ENCODE data around the gene WDR35. TPM values are rescaled to one million over a fixed set of nuclear protein-coding genes. Genes with fewer than 3 reads are reported as not detected.

Gene WDR35
- total and polyA plus RNA-seq, 2 donors (not counting 3 experiments of a cell fraction or from before 2014, with no cell fraction given) = 3.6 to 8.0 TPM

DNA sequence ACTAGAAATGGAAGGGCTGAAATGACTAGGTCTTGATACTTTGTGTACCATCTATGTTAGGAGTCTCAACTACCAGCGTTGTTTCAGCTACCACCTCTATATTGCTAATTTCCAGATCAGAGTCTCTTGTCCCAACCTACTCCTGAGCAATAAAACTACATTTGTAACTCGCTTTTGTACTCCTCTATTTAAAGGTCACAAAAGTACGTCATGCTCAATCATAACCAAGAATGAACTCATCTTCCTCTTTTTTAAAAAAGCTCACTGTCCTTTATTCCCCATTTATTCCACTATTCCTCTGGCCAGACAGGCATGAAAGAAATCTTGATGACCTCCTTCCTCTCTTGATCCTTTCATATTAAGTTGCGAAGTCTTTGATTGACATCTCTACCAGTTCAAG is 33.8 kb upstream of the WDR35 start:
- no peaks in the 10 kb centered on the region for H3K27me3 ChIP-seq (ENCODE audit: control insufficient read depth in 2 of 2, insufficient read depth in 2 of 2, low read length in 2 of 2)
- DNase-seq (ENCODE audit: low read depth, low spot score) (no peak), FAIRE-seq (no peak)
- H3K79me2 ChIP-seq (ENCODE audit: control insufficient read depth, insufficient read depth, low read length) = no peaks in the 10 kb centered on the region
- ChIA-PET POLR2A (no interaction called here), CTCF (interaction anchor here (1.4 to 2.5 kb wide), 3 partner anchors 8 to 68 kb away, joined by 4 to 13 read pairs (median 4); partner anchors contain the start of gene LAPTM4A)
- peaks cover 21% of the 10 kb centered on the region for H3K4me1 ChIP-seq (ENCODE audit: control insufficient read depth, extremely low read depth, insufficient read depth, low read length)
- TF ChIP-seq MYC (IDR thresholded peaks at IDR 0.05; ENCODE audit: low read depth, low read length) = no peak
- TF ChIP-seq, protein P1, sequence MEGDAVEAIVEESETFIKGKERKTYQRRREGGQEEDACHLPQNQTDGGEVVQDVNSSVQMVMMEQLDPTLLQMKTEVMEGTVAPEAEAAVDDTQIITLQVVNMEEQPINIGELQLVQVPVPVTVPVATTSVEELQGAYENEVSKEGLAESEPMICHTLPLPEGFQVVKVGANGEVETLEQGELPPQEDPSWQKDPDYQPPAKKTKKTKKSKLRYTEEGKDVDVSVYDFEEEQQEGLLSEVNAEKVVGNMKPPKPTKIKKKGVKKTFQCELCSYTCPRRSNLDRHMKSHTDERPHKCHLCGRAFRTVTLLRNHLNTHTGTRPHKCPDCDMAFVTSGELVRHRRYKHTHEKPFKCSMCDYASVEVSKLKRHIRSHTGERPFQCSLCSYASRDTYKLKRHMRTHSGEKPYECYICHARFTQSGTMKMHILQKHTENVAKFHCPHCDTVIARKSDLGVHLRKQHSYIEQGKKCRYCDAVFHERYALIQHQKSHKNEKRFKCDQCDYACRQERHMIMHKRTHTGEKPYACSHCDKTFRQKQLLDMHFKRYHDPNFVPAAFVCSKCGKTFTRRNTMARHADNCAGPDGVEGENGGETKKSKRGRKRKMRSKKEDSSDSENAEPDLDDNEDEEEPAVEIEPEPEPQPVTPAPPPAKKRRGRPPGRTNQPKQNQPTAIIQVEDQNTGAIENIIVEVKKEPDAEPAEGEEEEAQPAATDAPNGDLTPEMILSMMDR (IDR thresholded peaks at IDR 0.05; ENCODE audit: extremely low read depth in 1 of 2, insufficient read depth in 1 of 2, low read depth in 1 of 2, low read length in 2 of 2) = no peak
- TF ChIP-seq POLR2A (IDR thresholded peaks at IDR 0.05; ENCODE audit: low read depth, low read length) = no peak
- TF ChIP-seq, protein P2, sequence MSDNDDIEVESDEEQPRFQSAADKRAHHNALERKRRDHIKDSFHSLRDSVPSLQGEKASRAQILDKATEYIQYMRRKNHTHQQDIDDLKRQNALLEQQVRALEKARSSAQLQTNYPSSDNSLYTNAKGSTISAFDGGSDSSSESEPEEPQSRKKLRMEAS (IDR thresholded peaks at IDR 0.05; ENCODE audit: insufficient read depth, insufficient read length) = no peak
- TF ChIP-seq POLR2AphosphoS5 (IDR thresholded peaks at IDR 0.05; ENCODE audit: insufficient read depth, low read depth, low read length) = no peak
- no peak for TF ChIP-seq FOS (IDR thresholded peaks at IDR 0.05; ENCODE audit: borderline replicate concordance, insufficient read depth, low read length)
- no peak for TF ChIP-seq EZH2 (IDR thresholded peaks at IDR 0.05; ENCODE audit: borderline replicate concordance, low read depth, low read length, severe bottlenecking)
- no peak for TF ChIP-seq JUN (IDR thresholded peaks at IDR 0.05; ENCODE audit: borderline replicate concordance, insufficient read depth, insufficient read length, low read depth)
- no peak for TF ChIP-seq GATA2 (IDR thresholded peaks at IDR 0.05; ENCODE audit: insufficient read depth, insufficient read length, low read depth, low read length)
- H3K9me3 ChIP-seq (replicated peaks; ENCODE audit: control insufficient read depth, insufficient read depth, low read length) = no peaks in the 10 kb centered on the region
- no peak overlapping the region for H3K4me2 ChIP-seq (ENCODE audit: insufficient read depth, low read length)
- no TSS peak for BruUV-seq (replicated peaks)
- dilution Hi-C loops (cut with MboI; ENCODE audit: extremely low pct_ligation_motif_present, low sequenced_read_pairs) = no loop called here
- no peaks in the 10 kb centered on the region for H3K9me1 ChIP-seq (replicated peaks; ENCODE audit: control insufficient read depth, extremely low read depth, insufficient read depth, low read length)
- no peaks in the 10 kb centered on the region for H3K36me3 ChIP-seq (ENCODE audit: control insufficient read depth in 2 of 2, extremely low read depth in 1 of 2, insufficient read depth in 2 of 2, low read length in 2 of 2)
- no peak overlapping the region for H3K4me3 ChIP-seq (replicated peaks in 1 of 3; ENCODE audit: insufficient read depth in 1 of 3, low read depth in 1 of 3, low read length in 3 of 3)
- no peak overlapping the region for H2AFZ ChIP-seq (ENCODE audit: low read depth, low read length)
- no peak overlapping the region for H3K9ac ChIP-seq (replicated peaks; ENCODE audit: extremely low read depth, insufficient read depth, low read length)
- H3K27ac ChIP-seq (ENCODE audit: insufficient read depth, low read depth, low read length) = no peak overlapping the region
- intact Hi-C loops (cut with micrococcal nuclease) = no loop called here
- H4K20me1 ChIP-seq (replicated peaks; ENCODE audit: control insufficient read depth, extremely low read depth, insufficient read depth, low read length) = no peaks in the 10 kb centered on the region
